ENCODE measurements around the gene GMPPB.
"Not testable (repeated sequence)": the region's sequence is repeated elsewhere in the genome, so short reads cannot be mapped to it uniquely, and the experiment has no call there.

GMPPB gene

DNA sequence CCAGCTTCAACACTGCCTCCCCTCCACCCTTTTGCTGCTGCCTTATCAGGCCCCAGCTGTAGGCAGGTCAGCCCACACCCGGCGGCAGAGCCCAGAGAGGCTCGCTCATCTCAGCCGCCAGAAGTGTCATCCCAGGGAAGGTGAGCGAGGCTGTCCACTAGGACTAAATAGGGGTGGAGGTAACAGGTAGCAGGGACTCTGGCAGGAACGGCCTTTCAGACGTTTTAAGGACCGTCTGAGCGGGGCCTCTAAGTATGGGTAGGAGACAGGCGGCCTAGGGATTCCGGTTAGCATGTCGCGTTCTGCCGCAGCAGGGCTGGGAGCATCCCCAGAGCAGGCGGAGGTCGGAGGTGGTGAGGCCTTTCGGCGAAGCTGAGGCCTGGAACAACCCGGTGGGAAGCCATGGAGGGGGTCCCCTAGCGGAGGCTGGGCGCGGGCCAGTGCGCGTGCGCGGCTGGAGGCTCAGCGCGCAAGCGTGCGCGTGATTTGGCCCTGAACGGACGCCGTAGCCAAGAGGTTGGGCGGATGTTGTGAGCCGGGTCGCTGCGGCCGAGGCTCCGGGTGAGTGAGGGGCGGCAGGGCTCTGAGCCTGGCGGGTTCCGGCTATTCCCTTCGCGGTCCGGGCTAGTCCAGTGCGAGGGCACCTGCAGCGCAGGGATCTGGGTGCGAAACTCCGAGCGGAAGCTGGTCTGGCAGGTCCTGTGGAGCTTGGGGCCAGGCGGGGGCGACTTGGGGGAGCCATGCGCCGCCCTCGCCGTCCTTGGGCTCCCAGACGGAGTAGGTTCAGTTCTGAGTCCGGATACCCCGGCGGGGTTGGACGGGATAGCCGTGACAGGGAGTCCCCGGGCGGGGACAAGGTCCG lies 34.5 kb downstream of the GMPPB start, which contains the start of the genes MST1 and RNF123:
Gene MST1, minus strand, starts transcription at position 429 of the 862 bp plus-strand sequence. CDS start 783 bp downstream, outside the sequence.
Gene RNF123, plus strand, starts transcription at position 512 of the 862 bp plus-strand sequence. CDS start 1,609 bp downstream, outside the sequence.
- DNase-seq, result no peak

GRCh38 chr3:49688338-49689045 lies 35.3 kb downstream of the GMPPB start:
- DNase-seq, result not testable (repeated sequence)

- DNase-seq, result not testable (repeated sequence)
Observed at GRCh38 chr3:49687424-49687795, 36.3 kb downstream of the GMPPB start.

DNA sequence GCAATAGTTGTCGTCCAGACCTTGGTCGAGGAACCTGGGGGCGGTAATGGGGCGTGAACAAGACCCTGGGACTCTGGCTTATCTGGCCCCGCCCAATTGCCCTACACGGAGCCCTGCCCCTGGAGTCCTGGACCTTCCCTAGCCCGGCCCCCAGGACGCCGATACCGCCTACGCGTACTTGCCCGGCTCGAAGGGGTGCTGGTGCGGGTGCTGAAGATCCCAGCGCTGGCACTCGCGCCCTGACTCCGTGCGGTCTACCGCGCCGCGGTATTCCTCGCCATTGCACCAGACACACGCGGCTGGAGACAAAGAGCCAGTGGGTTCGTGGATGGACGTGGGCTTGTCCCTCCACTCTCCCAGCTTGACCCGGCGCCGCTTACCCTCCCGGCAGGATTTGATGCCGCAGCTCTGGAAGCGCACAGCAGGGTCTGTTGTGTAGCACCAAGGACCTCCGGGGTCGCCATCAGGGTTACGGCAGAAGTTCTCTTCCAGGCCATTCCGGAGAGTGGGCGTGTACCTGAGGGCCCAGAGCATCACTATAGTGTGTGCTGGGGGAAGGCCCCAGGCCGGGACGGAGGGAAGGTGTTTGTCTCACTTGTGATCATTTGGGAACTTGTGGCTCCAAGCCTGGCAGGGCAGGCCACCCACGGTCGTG lies 36.9 kb downstream of the GMPPB start:
- not testable (repeated sequence) for DNase-seq

GRCh38 chr3:49686346-49686745 lies 37.4 kb downstream of the GMPPB start:
- DNase-seq, result not testable (repeated sequence)

DNA sequence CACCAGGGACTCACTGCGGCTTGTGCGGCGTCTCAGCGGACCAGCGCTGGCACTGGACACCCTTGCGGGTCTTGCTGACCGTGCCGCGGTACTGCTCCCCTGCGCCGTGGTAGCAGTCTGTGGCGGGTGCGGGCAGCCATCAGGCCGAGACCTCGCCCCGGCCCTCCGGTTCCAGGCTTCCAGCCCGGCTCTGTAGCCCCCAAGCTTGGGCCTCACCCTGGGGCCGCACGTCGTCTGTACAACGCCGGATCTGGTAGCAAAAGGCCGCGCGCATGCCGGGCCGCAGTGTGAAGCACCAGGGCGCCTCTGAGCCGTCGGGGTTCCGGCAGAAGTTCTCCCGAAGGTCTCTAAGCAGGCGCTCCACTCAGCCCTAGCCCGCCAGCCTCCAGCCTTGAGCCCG lies 37.9 kb downstream of the GMPPB start:
- not testable (repeated sequence) for DNase-seq

- not testable (repeated sequence) for DNase-seq
Observed at GRCh38 chr3:49685103-49685502, 38.6 kb downstream of the GMPPB start.

GRCh38 chr3:49684453-49684852 lies 39.3 kb downstream of the GMPPB start:
- DNase-seq, result not testable (repeated sequence)

DNA sequence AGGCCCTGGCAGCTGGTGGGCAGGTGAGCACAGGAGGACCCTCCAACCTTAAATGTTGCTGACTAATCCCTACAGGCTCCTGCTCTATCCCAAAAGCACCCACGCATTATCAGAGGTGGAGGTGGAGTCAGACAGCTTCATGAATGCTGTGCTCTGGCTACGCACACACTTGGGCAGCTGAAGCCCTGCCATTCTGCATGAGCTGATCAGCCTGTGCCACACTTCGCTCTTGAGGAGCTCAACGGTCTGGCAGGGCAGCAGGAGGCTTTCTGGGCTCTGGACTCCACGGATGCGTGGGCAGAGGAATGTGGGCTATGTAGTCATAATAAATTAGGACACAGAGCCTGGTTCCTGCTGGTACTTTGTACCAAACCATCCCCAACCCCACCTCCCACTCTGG lies 40.6 kb downstream of the GMPPB start:
- DNase-seq, result no peak

GRCh38 chr3:49681543-49681942 lies 42.2 kb downstream of the GMPPB start:
- DNase-seq, result no peak

GRCh38 chr3:49681232-49681522 lies 42.6 kb downstream of the GMPPB start:
- DNase-seq, result no peak

GRCh38 chr3:49680493-49681231 lies 43.1 kb downstream of the GMPPB start:
- DNase-seq, result no peak

- no peak for DNase-seq
Observed at GRCh38 chr3:49675912-49676311, 47.8 kb downstream of the GMPPB start.

DNA sequence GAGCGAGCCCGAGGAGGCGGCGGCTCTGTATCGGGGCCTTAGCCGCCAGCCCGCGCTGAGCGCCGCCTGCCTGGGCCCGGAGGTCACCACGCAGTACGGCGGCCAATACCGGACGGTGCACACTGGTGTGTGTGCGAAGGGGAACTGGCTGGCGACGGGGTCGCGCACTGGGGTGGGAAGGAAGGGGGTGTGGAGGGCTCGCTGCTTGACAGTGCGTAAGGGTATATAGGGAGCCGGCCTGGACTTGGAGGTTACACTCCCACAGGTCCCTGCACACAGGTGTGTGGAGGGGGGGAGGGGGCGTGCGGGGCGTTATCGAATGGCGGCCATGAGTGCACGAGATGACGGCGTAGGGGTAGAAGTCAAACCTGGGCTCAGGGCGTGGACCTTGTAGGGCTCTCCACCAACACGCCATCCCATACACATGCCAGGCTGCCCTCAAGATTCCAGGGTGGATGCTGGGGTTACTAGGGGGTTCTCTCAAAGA lies 49.2 kb downstream of the GMPPB start:
- no peak for DNase-seq

- no peak for DNase-seq
Observed at GRCh38 chr3:49673715-49674496, 49.8 kb downstream of the GMPPB start, which contains the start of gene APEH. APEH (plus strand) TSS chr3:49674351; CDS start chr3:49674402, 51 bp downstream.

- no peak for DNase-seq
Observed at GRCh38 chr3:49673121-49673714, 50.5 kb downstream of the GMPPB start.

DNA sequence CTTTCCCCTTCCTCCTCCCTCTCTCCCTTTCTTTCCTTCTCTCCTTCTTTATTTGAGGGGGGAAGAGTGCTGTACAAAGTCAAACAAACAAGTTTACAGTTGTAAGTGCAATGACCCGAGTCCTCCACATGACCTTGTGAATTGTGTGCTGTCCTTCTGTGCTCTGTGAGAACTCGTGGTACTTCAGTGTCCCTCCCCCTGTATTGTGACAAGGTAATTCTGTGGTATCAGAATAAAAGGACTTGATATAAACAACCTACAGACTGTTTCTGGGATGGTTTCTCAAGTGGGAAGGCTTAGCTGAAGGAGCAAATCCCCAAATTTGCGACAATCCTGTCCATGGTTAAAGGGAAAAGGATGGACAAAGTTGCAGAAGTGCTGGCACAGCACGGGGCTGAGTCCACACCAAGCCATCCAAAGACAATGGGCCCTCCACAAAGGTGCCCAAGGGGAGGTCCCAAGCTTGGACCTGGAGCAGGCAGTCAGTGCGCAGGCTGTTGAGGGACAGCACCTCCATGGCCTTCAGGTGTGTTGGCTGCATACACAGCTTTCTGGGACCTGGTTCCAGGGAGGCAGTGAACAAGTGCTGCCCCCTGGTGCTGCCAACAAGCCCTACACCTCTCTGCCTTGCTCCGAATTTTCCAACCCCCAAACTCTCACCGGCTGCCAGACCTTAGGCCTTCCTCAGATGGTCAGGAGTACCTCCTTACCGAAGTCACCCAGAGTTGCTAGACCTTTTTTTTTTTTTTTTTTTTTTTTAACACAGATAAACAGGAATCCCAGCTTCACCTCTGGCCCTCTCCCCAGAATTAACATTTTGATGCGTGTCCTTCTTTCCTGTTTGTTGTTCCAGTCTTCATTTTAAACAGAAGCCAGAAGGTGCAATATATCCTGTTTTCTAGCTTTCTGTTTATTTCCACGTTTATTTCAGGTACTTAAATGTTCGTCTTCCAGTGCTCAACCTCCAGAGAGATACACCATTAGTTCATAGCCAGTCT lies 52.2 kb downstream of the GMPPB start:
- DNase-seq, result no peak

GRCh38 chr3:49670940-49671290 lies 52.8 kb downstream of the GMPPB start:
- DNase-seq, result no peak
